MCF 10A (cell line): ENCODE measurements around the gene CACNA1S. TPM values are rescaled to one million over a fixed set of nuclear protein-coding genes. Genes with fewer than 3 reads are reported as not detected.

Experiments used
- BruUV-seq: library from RNA; stranded (reverse); fragments of 400-500 nt; replicated peaks from 2 replicates; lab custom pipeline; 2021; lab: Mats Ljungman, UMichigan
- CTCF ChIA-PET: fragments of 300-600 bp; sonication (Branson Sonifier 250); formaldehyde crosslinking; extraction: SDS; loops from one replicate; lab custom pipeline; 2021; ENCODE audit warnings: antibody characterized with exemption, inconsistent platforms; lab: Yijun Ruan, JAX
- POLR2A ChIA-PET: fragments of 300-600, 350-650 bp; sonication (Branson Sonifier 250); formaldehyde crosslinking; extraction: SDS; loops from one replicate; lab custom pipeline; 2020; ENCODE audit warnings: antibody characterized with exemption, inconsistent platforms; lab: Yijun Ruan, JAX
- DNase-seq: peaks from one replicate; pipeline ENCODE4 v3.0.0-alpha.2; 2018; ENCODE audit not compliant: unreplicated experiment
- H3K27ac Mint-ChIP-seq: one replicate; pipeline ENCODE4 v1.8.0; 2022; ENCODE audit warnings: mild to moderate bottlenecking, low read depth, mixed read lengths; ENCODE audit not compliant: unreplicated experiment
- H3K27me3 Mint-ChIP-seq: one replicate; pipeline ENCODE4 v1.8.0; 2022; ENCODE audit warnings: mixed read lengths; ENCODE audit not compliant: insufficient read depth, unreplicated experiment
- H3K36me3 Mint-ChIP-seq: one replicate; pipeline ENCODE4 v1.8.0; 2022; ENCODE audit warnings: mild to moderate bottlenecking, moderate library complexity, mixed read lengths; ENCODE audit not compliant: insufficient read depth, unreplicated experiment
- H3K4me1 Mint-ChIP-seq: one replicate; pipeline ENCODE4 v1.8.0; 2022; ENCODE audit warnings: mixed read lengths; ENCODE audit not compliant: insufficient read depth, unreplicated experiment
- H3K4me3 Mint-ChIP-seq: one replicate; pipeline ENCODE4 v1.8.0; 2022; ENCODE audit warnings: mild to moderate bottlenecking, moderate library complexity, mixed read lengths; ENCODE audit not compliant: unreplicated experiment
- H3K9me3 Mint-ChIP-seq: one replicate; pipeline ENCODE4 v1.8.0; 2022; ENCODE audit warnings: mixed read lengths; ENCODE audit not compliant: unreplicated experiment
- CTCF ChIP-seq: fragments of 200-600 bp; IDR thresholded peaks from one replicate; pipeline ENCODE4 v1.8.0; 2022; ENCODE audit warnings: antibody characterized with exemption, mild to moderate bottlenecking; ENCODE audit not compliant: unreplicated experiment
- intact Hi-C: fragments of 100-400 bp; cut with micrococcal nuclease; formaldehyde crosslinking; loops from 2 replicates; pipeline ENCODE4 v1.14.1; 2022
- total RNA-seq: library from RNA; stranded (reverse); gene quantifications from 2 replicates; pipeline ENCODE4 v1.2.3, GENCODE V29; 2022

Gene CACNA1S
- total RNA-seq, 1 experiment from 2014 or later, result not detected

- ChIA-PET CTCF (interaction anchor here (0.8 to 1.5 kb wide), 3 partner anchors 16 to 649 kb away, joined by 3 read pairs; no protein-coding TSS in a partner anchor), POLR2A (no interaction called here)
- H3K27me3 Mint-ChIP-seq, result peaks cover 23% of the 10 kb centered on the region
- H3K9me3 Mint-ChIP-seq, result no peaks in the 10 kb centered on the region
- BruUV-seq, result no TSS peak
- no peak overlapping the region for H3K27ac Mint-ChIP-seq
- no peaks in the 10 kb centered on the region for H3K36me3 Mint-ChIP-seq
- no peak overlapping the region for H3K4me3 Mint-ChIP-seq
- intact Hi-C loops, result no loop called here
- DNase-seq, result peak; percentile 29
- H3K4me1 Mint-ChIP-seq, result peaks cover 9% of the 10 kb centered on the region
- TF ChIP-seq CTCF, result no peak
Measured at GRCh38 chr1:201059871-201060555, 52.2 kb downstream of the CACNA1S start.

GRCh38 chr1:201059401-201059800 is 52.8 kb downstream of the CACNA1S start:
- DNase-seq, result no peak
- no peak for TF ChIP-seq CTCF
- ChIA-PET POLR2A (interaction anchor here (0.7 kb wide), 1 partner anchor 9 kb away, joined by 3 read pairs; no protein-coding TSS in a partner anchor), CTCF (interaction anchor here (0.8 to 2.0 kb wide), 5 partner anchors 12 to 650 kb away, joined by 3 to 6 read pairs (median 3); no protein-coding TSS in a partner anchor)
- peaks cover 9% of the 10 kb centered on the region for H3K4me1 Mint-ChIP-seq
- H3K27ac Mint-ChIP-seq, result no peak overlapping the region
- no TSS peak for BruUV-seq
- H3K27me3 Mint-ChIP-seq, result peaks cover 29% of the 10 kb centered on the region
- H3K36me3 Mint-ChIP-seq, result no peaks in the 10 kb centered on the region
- H3K4me3 Mint-ChIP-seq, result no peak overlapping the region
- no peaks in the 10 kb centered on the region for H3K9me3 Mint-ChIP-seq
- intact Hi-C loops, result no loop called here

GRCh38 chr1:201054091-201054543 is 58.1 kb downstream of the CACNA1S start:
- no TSS peak for BruUV-seq
- Mint-ChIP-seq H3K27me3 (peaks cover 57% of the 10 kb centered on the region), H3K27ac (no peak overlapping the region), H3K9me3 (no peaks in the 10 kb centered on the region), H3K36me3 (no peaks in the 10 kb centered on the region), H3K4me1 (no peaks in the 10 kb centered on the region), H3K4me3 (no peak overlapping the region)
- ChIA-PET CTCF (interaction anchor here (1.1 kb wide), 1 partner anchor 9 kb away, joined by 4 read pairs; no protein-coding TSS in a partner anchor), POLR2A (interaction anchor here (0.6 kb wide), 3 partner anchors 23 to 136 kb away, joined by 3 to 4 read pairs (median 3); no protein-coding TSS in a partner anchor)
- intact Hi-C loops, result no loop called here
- no peak for DNase-seq
- no peak for TF ChIP-seq CTCF

GRCh38 chr1:201053155-201053860 is 58.9 kb downstream of the CACNA1S start:
- POLR2A ChIA-PET, result interaction anchor here (0.6 kb wide), 1 partner anchor 32 kb away, joined by 3 read pairs; no protein-coding TSS in a partner anchor
- Mint-ChIP-seq H3K27me3 (peaks cover 65% of the 10 kb centered on the region), H3K27ac (no peak overlapping the region), H3K9me3 (no peaks in the 10 kb centered on the region), H3K36me3 (no peaks in the 10 kb centered on the region), H3K4me3 (no peak overlapping the region), H3K4me1 (no peaks in the 10 kb centered on the region)
- CTCF ChIA-PET, result interaction anchor here (1.1 to 3.6 kb wide), 3 partner anchors 10 to 216 kb away, joined by 3 to 27 read pairs (median 4); no protein-coding TSS in a partner anchor
- peak; percentile 22 for TF ChIP-seq CTCF
- BruUV-seq, result no TSS peak
- intact Hi-C loops, result no loop called here
- DNase-seq, result no peak
